HG02973 (cell line): ENCODE results near the gene TEF.

Source experiments
- ATAC-seq: cut with Tn5 transposase; IDR thresholded peaks from one replicate; pipeline ENCODE4 v1.9.1; 2021; ENCODE audit warnings: moderate library complexity; ENCODE audit not compliant: unreplicated experiment

TEF gene

GRCh38 chr22:41353862-41354575, 27.7 kb upstream of the TEF start:
- ATAC-seq = no peak

DNA sequence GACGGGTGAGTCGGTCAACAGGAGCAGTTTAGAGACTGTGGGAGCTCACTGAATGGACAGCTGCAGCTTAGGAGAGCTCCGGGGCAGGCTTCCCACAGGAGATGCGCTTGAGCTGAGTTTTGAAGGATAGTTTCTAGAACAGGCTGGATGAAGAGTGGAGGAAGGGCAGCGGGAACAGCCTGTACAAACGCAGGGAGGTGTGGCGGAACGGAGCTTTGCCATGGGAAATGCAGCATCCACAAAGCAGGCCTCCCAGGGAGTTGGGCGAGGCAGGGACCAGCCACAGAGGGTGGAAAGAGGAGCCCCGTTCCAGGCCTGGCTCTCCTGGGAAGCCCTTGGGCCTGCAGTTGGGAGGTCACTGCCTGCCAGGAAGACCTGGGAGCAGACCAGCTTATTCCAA, 26.8 kb upstream of the TEF start:
- no peak for ATAC-seq

GRCh38 chr22:41355895-41356294, 25.8 kb upstream of the TEF start:
- ATAC-seq = no peak

- no peak for ATAC-seq
Measured at GRCh38 chr22:41356430-41357028, 25.2 kb upstream of the TEF start.

- ATAC-seq = no peak
Measured at GRCh38 chr22:41357191-41357590, 24.6 kb upstream of the TEF start.

- ATAC-seq = no peak
Measured at GRCh38 chr22:41358927-41359326, 22.8 kb upstream of the TEF start.

DNA sequence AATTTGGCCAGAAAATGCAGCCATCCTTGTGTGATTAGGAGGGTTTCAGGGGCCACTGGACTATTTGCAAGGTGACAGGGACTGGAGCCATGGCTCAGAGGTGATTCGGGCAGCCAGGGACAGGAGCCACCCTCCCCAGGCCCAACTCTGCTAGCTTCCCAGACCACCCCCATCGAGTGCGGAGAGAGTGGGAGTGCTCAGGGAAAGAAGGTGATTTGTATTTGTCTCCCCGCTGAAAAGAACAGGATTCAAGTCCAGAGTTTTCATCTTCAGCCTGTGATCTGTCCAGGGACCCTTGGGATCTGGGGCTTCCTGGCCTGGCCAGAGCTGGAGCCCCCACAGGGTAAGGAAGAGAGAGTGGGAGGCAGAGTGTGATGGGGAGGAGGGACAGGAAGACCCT, 22.4 kb upstream of the TEF start:
- no peak for ATAC-seq

DNA sequence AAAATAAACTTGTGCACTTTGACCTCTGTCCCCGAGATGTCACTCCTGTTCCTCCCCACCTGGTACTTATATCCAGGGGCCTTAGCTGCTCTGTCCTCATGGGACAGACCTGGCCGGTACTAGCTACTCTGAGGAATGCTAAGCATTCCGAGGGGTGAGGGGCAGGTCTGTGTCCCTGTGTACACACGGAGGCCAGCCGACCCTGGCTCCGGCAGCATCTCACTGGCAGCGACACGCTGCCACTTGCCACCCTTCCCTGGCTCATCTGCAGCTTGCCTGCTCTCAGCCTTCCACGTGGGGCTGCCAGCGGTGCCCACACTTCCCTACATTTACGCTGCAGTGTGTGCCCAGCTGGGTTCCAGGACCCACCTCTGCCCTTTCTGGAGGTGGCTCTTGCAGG, 21.6 kb upstream of the TEF start:
- no peak for ATAC-seq

GRCh38 chr22:41361716-41362310, 19.9 kb upstream of the TEF start:
- ATAC-seq = no peak

GRCh38 chr22:41362615-41363014, 19.1 kb upstream of the TEF start:
- ATAC-seq = no peak

GRCh38 chr22:41364233-41364632, 17.5 kb upstream of the TEF start:
- no peak for ATAC-seq

GRCh38 chr22:41364955-41365354, 16.8 kb upstream of the TEF start:
- ATAC-seq = no peak

DNA sequence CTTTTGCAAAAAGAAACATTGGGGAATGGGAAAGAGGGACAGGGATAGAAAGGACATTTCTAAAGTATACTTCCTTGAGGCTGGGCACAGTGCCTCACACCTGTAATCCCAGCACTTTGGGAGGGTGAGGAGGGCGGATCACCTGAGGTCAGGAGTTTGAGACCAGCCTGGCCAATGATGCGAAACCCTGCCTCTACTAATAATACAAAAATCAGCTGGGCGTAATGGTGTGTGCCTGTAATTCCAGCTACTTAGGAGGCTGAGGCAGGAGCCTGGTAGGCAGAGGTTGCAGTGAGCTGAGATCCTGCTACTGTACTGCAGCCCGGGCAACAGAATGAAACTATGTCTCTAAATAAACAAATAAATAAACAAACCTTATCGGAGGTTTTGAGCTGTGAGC, 16.3 kb upstream of the TEF start:
- no peak for ATAC-seq

- no peak for ATAC-seq
Measured at GRCh38 chr22:41366323-41367029, 15.3 kb upstream of the TEF start.

- no peak for ATAC-seq
Measured at GRCh38 chr22:41367039-41367679, 14.6 kb upstream of the TEF start.

DNA sequence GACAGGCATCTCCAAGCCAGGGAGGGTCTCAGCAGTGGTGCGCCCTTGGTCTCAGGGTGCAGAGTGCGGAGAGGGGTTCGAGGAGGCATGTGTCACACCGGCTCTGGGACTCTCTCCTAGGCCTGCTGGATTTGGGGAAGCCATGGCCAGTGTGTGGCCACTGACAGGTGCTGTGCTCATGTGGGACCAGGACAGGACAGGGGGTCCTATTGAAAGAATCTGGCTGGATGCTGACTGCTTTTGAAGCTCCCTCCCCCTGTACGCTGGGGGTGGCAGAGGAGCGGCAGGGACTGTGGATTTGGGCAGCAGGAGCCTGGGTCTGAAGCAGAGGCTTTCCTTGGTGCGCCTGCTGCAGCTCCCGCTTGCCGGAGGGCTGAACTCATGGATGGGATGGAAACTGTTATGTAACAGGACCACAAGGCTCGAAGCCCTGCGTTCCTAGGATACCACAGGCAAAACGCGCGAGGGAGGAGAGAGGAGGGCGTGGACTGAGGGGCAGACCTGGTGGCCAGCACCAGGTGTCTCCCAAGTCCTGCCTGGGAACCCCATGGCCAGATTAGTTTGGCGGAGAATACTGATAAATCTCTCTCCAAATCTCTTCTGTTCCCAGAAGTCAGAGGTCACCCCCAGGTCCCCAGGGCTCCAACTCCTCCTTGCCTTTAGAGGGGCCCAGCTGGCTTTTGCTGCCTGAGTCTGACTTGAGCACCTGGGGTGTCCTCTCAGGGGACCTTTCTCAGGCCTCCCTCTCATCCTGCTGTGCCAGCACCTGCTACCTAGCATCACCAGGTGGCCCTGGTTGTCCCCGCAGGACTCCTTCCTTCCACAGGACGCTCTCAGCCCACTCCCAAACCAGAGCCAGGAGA, 13.8 kb upstream of the TEF start:
- no peak for ATAC-seq

- no peak for ATAC-seq
Measured at GRCh38 chr22:41368543-41369423, 13.0 kb upstream of the TEF start.

DNA sequence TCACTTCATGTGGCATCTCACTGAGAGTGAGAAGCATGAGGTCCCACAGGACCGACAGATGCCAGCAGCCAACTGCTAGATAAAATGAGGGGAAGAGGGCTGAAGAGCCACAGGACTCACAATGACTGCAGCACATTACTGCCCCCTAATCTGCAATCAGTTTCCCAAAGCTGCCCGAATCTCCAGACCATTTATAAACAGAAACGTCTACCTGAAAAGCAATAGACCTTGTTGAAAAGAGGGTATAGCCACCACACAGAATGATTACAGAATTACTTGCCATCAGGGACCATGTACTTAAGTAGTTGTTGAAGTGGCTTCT, 12.4 kb upstream of the TEF start:
- ATAC-seq = no peak

- ATAC-seq = no peak
Measured at GRCh38 chr22:41369837-41370236, 11.9 kb upstream of the TEF start.

GRCh38 chr22:41377846-41378245, 3.9 kb upstream of the TEF start:
- no peak for ATAC-seq
